ENCODE results near the gene ZCCHC24.
A peak's percentile ranks its signal among the peaks of the same experiment; 100 is the strongest.

Gene ZCCHC24

DNA sequence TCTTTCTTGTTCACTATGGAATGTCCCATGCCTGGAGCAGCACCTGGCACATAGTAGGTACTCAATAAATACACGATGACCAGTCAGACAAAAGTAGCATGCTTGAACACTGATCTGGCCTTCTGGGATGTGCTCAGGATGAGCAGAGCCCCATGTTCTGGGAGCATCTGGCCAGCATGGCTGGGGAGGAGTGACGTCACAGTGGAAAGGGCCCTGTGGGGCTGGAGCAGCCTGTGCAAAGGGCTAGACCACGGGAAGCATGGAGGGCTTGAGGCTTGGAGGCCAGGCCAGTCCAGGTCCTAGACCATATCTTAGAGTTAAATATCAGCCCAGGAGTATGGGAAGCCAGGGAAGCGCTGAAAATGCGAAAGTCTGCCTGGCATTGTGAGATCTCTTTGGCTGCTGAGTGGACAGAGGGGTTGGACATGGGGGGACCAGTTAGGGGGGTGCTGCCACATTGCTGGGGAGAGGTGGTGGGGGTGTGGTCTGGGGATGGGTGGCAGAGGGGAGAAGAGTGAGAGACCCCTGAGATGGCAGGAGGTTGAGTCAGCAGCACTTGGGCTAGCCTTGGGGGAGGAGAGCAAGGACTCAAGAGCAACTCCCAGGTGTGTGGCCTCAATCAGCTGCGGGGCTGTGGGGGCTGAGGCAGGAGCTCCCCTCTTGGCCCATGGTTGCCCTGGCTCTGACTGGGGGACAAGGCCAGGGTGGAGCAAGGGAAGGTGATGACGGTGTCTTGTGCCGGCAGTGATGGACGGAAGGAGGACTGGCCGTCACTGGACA, 34.9 kb downstream of the ZCCHC24 start:
- DNase-seq (ENCODE audit: low spot score), result no peak

DNA sequence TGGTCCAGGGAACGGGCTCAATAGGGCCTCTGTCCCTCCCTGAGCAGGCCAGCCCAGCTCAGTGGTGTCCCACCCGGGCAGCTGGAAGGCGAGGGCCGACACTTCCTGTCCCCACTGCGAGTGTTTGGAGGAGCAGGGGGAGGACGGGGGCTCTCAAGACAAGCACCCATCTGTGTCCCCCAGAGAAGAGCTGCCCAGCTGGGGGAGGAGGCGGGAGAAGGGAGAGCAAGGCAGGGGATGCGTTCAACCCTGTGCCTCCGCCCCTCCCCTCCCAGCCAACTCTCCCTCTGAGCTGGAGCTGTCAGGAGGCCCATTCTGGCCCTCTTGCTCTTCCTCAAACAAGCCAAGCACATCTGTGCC, 35.7 kb downstream of the ZCCHC24 start:
- no peak for DNase-seq (ENCODE audit: low spot score)

DNA sequence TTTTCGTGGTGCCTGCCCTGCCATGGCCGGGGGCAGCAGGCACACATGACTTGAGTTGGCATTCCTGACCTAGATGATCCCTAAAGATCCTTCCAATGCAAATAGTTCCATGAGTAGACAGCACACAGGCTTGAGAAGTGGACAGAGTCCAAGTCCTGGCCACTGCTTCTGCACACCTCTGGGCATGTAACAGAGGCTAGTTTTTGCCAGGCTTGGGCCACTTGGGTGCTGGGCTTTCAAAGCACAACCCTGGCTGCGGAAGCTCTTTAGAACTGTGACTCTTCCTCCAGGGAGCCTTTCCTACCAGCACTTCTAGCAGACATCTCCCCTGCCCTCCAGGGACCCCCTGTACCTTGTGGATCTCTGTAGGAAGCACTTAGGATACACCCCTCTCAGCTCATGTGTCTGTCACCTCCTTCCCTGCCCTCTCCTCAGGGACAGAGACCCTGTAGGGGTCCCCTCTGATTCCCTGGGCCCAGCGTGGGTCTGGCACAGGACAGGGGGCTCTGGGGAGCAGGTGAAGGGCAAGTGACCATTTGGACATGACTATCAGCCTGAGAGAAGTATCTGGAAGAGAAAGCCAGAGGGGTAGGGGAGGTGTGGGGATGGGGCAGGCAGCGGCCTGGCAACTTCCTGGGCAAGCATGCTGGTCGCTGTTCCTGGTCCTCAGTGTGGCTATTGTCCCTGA, 36.2 kb downstream of the ZCCHC24 start:
- no peak for DNase-seq (ENCODE audit: low spot score)

DNA sequence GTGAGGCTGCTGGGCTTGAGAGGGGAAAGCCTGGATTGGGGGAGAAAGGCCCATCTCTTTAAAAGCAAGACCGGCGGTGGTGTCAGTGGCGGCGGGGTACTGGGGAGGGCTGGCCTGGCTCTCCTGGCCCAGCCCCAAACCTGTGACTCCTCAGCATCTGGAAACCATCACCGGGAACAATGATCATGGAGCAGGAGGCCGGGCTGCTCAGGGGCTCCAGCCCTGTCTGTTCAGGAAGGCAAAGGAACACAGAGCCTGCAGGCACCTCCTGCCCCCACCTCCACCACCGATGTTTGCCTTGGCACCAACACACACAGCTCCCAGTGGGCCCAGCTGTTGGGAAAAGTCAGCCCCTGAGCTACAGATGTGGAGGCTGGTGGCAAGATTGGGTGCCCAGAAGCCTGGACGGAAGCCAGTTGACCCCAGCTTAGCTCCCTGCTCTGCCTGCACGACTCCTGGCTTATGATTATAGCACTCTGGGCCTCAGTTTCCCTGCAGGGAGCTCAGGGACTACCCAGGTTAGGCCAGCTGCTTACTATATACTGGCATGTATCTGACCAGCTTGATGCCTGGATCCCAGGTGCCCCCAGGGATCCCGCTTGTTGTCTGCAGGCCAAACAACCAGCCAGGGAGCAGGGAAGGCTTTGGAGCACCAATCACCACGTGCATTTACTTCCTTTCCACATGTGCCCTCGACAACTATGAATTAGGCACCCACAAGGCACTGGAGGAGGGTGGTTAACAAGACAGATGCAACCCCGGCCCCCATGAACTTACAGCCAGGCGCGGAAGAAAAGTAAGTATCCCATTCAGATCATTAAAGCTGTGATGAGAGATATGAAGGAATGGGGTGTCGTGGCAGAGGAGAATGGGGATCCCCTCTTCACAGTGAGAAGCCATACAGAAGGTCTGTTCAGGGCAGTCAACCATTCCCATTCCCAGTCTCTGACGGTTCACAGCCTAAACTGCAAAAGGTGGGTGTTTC, 37.3 kb downstream of the ZCCHC24 start:
- DNase-seq (ENCODE audit: low spot score), result peak; percentile 67

- DNase-seq (ENCODE audit: low spot score), result no peak
Observed at GRCh38 chr10:79407423-79407796, 38.0 kb downstream of the ZCCHC24 start.

DNA sequence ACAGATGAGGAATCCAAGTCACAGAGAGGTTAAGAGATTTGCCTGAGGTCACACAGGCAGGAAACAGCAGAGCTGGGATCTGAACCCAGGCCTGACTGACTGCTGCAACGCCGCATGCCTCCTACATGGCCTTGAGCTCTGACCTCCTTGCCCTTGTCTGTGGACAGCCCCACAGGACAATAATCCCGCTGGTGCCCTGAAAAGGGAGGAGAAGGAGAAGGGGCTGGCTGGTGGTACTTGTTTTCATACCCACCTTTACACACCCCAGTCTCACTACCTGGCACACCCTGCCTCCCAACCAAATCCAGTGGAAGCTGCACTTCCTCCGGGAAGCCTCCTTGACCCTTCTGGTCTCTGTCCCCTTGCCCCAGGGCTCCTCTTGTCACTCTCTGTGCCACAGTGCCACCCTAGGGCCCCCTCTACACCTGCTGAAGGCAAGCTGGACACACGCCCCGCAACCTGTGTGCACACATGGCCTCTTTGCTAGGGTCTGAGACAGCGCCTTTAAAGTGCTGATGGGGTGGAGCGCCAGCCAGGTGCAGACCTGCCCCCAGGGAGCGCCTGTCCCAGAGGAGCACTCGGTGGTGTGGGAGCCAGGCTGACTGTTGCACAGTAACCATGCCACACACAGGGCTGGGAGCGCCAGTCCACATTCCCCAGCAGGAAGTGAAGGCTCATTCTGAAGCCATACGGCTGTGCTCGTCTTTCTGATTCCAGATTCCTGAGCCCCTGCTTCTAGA, 38.6 kb downstream of the ZCCHC24 start:
- DNase-seq (ENCODE audit: low spot score), result no peak

- DNase-seq (ENCODE audit: low spot score), result no peak
Observed at GRCh38 chr10:79405995-79406515, 39.4 kb downstream of the ZCCHC24 start.

DNA sequence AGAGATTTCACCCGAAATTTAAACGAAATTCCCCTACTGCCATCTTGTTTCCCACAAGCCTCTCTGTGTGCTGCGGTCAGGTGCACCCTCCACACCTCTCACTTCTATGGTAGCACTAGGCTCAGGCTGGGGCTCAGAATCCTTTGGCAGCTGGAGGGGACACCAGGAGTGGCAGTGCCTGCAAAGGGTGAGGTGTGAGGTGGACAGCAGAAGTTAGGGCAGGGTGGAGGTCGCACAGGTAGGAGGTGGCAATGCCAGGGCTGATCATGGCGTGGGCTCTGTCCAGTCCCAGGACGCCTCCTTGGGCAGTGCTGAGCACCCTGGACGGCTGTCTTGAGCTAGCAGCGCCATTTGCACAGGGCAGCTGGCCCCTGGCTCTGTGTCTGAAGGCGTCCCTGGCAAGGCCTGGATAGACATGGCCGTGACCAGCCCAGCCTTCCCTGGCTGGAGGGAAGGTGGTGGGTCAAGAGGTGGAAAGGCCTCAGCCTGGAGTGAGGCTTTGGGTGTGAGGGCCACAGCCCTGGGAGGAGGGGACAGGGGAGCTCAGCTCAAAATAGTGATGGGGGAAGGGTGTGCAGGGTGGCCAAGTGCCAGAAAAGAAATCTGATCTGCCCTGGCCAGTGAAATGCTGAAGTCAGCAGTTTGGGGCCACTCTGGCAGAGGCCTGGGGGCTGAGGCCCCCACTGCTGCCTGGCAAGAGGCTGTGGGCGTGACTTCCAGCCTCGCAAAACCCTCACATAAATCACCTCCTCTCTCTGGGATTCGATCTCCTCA, 40.0 kb downstream of the ZCCHC24 start:
- DNase-seq (ENCODE audit: low spot score), result no peak

- no peak for DNase-seq (ENCODE audit: low spot score)
Observed at GRCh38 chr10:79404690-79405131, 40.7 kb downstream of the ZCCHC24 start.

GRCh38 chr10:79404231-79404609, 41.2 kb downstream of the ZCCHC24 start:
- peak; percentile 89 for DNase-seq (ENCODE audit: low spot score)

- peak; percentile 48 for DNase-seq (ENCODE audit: low spot score)
Observed at GRCh38 chr10:79403441-79404230, 41.8 kb downstream of the ZCCHC24 start.

GRCh38 chr10:79402951-79403350, 42.5 kb downstream of the ZCCHC24 start:
- no peak for DNase-seq (ENCODE audit: low spot score)

DNA sequence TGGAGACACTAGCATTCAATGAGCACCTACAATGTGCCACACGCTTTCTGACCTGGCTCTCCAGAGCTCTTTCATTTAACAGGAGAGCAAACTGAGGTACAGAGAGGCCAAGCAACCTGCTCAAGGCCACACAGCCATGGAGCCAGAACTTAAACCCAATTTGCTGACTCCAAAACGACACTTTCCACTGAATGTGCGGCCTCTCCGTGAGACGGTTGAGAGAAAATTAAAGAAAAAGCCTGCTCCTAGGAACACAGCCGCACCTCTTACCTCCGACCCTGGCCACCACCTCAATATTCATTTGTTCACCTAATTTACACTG, 42.8 kb downstream of the ZCCHC24 start:
- DNase-seq (ENCODE audit: low spot score), result no peak

DNA sequence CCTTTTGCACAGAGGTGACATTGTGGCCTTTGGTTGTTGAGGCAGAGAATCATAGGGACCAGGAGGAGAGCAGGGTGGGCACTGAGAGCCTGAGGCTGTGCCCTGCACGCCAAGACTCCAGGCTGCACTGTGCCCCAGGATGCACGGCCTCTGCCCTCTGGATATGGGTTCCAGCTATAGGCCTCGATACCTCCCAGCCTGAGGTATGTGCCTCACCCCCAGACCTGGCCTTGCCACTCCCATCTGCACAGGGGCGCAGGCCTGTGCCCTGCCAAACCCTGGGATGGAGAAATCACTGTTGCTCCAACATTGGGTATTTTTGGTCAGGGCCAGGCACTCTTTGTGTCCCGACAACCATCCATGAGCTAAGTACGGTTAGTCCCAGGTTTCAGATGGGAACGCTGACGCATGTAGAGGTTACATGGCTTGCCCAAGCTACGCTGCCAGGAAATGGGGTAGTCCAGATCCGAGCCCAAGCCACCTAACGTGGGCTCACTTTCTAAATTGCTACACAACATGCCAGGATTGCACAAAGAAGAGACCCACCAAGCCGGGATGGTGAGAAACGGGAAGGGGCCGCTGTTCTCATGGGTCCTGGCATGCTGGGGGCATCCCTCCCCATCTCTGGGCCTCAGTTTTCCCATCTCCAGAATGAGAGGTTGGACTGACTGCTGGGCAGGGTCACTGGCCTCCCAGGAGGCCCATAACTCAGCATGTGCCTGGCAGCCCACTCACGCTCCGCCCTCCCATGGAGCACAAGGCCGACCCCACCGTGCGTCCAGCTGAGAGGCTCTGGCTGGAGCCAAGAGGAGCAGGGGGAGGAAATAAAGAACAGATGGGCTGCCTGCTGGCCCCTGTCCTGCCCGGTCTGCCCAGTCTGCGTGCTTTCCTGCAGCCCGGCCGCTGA, 44.2 kb downstream of the ZCCHC24 start:
- DNase-seq (ENCODE audit: low spot score), result no peak

DNA sequence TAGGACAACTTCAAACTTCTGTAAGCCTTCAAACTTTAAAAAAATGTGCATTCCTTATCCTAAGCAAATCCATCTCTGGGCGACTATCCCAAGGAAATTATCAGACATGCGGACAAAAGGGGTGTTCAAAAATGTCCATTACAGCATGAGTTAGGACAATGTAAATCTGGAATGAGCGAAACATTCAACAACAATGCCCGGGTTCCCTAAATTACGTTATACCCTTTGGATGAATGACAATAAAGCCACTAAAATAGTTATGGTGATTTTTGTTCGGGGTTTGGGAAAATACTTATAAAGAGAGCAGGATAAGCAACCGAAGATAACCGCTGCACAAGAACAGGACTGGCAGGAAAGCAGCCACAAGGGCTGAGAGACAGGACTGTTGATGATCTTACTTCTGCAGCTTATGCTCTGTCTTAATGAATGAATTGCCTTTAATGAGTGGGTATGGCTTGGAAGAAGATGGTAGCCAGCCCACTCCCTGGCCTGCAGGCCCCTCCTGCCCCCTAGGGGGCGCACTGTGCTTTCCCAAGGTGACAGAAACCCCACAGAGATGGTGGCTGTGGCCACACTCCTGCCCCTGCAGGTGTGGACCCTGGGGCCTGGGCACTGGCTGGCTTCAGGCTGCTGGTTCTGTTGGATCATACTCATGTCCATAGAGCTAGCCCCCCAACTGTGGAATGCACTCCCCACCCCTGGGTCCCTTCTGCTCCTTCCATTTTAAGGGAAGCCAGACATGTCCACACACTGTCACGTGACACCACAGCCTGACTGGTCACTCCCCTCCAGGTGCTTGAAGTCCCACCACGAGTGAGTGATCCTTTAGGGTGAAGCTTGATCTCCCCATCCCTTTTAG, 45.0 kb downstream of the ZCCHC24 start:
- DNase-seq (ENCODE audit: low spot score), result peak; percentile 44

GRCh38 chr10:79399223-79399831, 46.1 kb downstream of the ZCCHC24 start:
- peak; percentile 99 for DNase-seq (ENCODE audit: low spot score)

DNA sequence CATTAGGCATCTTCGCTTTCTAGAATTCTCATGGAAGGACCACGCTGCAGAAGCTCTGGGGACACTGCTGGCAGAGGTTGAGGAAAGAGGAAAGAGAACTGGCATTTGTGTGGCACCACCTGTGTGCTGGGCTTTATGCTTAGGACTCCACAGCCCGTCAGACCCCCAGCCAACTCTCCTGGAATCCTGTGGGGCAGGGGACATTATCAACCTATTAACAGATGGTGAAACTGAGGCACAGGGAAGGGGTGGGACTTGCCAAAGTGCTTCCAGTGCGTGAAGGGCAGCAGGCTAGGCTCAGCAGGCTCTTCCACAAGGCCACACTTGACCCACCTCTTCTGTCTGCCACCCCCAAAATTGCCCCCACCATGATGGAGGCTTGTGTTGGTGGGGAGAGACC, 46.8 kb downstream of the ZCCHC24 start:
- DNase-seq (ENCODE audit: low spot score), result no peak
